Right lobe of liver (tissue), 6 donors: ENCODE data around the gene LCE4A. TPM values are rescaled to one million over a fixed set of nuclear protein-coding genes. Genes with fewer than 3 reads are reported as not detected.

ENCODE experiments used
- ATAC-seq, 4 donors: fragments of 200-7000 bp; cut with Tn5 transposase; one replicate each; pipeline ENCODE4 v1.9.1; 2020; ENCODE audit warnings: mild to moderate bottlenecking in 4 of 4, moderate library complexity in 4 of 4
- DNase-seq, 3 donors: peaks; one replicate each; pipeline ENCODE4 v3.0.0-alpha.2; 2020
- H3K27ac ChIP-seq, 3 donors: fragments of 200-600 bp; one replicate each; pipeline ENCODE4 v1.8.0; 2022
- H3K27me3 ChIP-seq, 2 donors: fragments of 200-600 bp; one replicate each; pipeline ENCODE4 v1.8.0; 2022
- H3K36me3 ChIP-seq, 4 donors: fragments of 200-600 bp; sonication (generic) in 1 of 4; one replicate each; pipeline versions ENCODE4 v1.5.1 to v1.8.0; 2017 to 2022; ENCODE audit warnings: control low read depth in 1 of 4
- H3K4me1 ChIP-seq, 4 donors: fragments of 200-600 bp; sonication (generic) in 1 of 4; one replicate each; pipeline versions ENCODE4 v1.5.1 to v1.8.0; 2017 to 2022; ENCODE audit warnings: control low read depth in 1 of 4
- H3K4me3 ChIP-seq, 3 donors: fragments of 200-600 bp; one replicate each; pipeline ENCODE4 v1.8.0; 2022
- H3K9me3 ChIP-seq, 4 donors: fragments of 200-600 bp; sonication (generic) in 1 of 4; one replicate each; pipeline versions ENCODE4 v1.5.1 to v1.8.0; 2017 to 2022; ENCODE audit warnings: control low read depth in 1 of 4
- POLR2A ChIP-seq: fragments of 450-650 bp; IDR thresholded peaks from one replicate; pipeline ENCODE4 v1.6.1; 2017; ENCODE audit warnings: antibody characterized with exemption, mild to moderate bottlenecking
- WGBS: methylation state at CpG from one replicate; pipeline ENCODE4 v1.1.6; 2018; ENCODE audit warnings: low coverage, low lambda C conversion rate; ENCODE audit not compliant: insufficient coverage; ENCODE audit errors: missing lambda C conversion rate; 5-methylcytosine and 5-hydroxymethylcytosine counted together
- intact Hi-C, 2 donors: fragments of 100-400 bp; cut with DNase I; formaldehyde crosslinking; loops; one replicate each; pipeline versions ENCODE4 v1.11.2 to v1.14.1; 2022
- total RNA-seq, 6 experiments: library from RNA; depleted of rRNA in 2 of 6; stranded (reverse); fragments of >200 nt in 2 of 6; fragmentation: NEBNext Ultra II Directional in 3 of 6; extraction: Animal tissue kit (Norgen Biotek cat#: 25700) in 3 of 6; gene quantifications; one replicate each; pipeline versions ENCODE4 v1.1.0 to v1.2.4, GENCODE V29; 2016 to 2023
- TF ChIP-seq, protein P1 (sequence below), 4 donors: fragments of 200-600 bp in 3 of 4; fragments of 450-650 bp in 1 of 4; IDR thresholded peaks; one replicate each; pipeline versions ENCODE4 v1.5.1 to v1.8.0; 2016 to 2022; ENCODE audit warnings: antibody characterized with exemption in 4 of 4, mild to moderate bottlenecking in 2 of 4
- donor health status: DM: no; HTN: yes; CAD: no.
- donor health status: DM: no; HTN: no; CAD: no.
- donor health status: DM: no; HTN: no; CAD: no.
- donor health status: DM: no; HTN: yes; CAD: no.
- donor health status: DM: no; HTN: yes; CAD: no.

Gene LCE4A
- total RNA-seq, 6 experiments from 2014 or later, result not detected

DNA sequence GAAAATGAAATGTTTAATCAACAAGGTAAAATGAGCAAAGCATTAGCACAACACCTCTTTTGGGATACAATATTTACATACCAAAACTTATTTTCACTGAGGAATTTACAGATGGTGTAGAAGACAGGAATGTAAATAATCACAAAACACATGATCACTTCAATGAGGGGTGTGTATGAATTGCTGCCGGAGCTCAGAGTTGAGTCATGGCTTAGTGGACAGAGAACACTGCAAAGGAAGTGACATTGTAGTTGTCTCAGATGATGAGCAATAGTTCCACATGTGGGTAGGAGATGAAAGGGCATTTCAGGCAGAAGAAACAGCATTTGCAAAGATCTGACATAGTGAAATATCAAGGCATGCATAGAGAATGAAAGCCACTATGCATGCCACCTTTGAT is 44.3 kb downstream of the LCE4A start:
- H3K36me3 ChIP-seq, result no peaks in the 10 kb centered on the region
- intact Hi-C loops, result no loop called here
- no peaks in the 10 kb centered on the region for H3K4me1 ChIP-seq
- no peaks in the 10 kb centered on the region for H3K9me3 ChIP-seq
- H3K4me3 ChIP-seq, result no peak overlapping the region
- ATAC-seq, result no peak
- WGBS, result 42% methylated on average over 1 of the region's 1 CpG
- TF ChIP-seq, protein P1, sequence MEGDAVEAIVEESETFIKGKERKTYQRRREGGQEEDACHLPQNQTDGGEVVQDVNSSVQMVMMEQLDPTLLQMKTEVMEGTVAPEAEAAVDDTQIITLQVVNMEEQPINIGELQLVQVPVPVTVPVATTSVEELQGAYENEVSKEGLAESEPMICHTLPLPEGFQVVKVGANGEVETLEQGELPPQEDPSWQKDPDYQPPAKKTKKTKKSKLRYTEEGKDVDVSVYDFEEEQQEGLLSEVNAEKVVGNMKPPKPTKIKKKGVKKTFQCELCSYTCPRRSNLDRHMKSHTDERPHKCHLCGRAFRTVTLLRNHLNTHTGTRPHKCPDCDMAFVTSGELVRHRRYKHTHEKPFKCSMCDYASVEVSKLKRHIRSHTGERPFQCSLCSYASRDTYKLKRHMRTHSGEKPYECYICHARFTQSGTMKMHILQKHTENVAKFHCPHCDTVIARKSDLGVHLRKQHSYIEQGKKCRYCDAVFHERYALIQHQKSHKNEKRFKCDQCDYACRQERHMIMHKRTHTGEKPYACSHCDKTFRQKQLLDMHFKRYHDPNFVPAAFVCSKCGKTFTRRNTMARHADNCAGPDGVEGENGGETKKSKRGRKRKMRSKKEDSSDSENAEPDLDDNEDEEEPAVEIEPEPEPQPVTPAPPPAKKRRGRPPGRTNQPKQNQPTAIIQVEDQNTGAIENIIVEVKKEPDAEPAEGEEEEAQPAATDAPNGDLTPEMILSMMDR (IDR thresholded peaks at IDR 0.05), result no peak
- TF ChIP-seq POLR2A, result no peak
- no peak overlapping the region for H3K27ac ChIP-seq
- no peak for DNase-seq
- no peaks in the 10 kb centered on the region for H3K27me3 ChIP-seq

DNA sequence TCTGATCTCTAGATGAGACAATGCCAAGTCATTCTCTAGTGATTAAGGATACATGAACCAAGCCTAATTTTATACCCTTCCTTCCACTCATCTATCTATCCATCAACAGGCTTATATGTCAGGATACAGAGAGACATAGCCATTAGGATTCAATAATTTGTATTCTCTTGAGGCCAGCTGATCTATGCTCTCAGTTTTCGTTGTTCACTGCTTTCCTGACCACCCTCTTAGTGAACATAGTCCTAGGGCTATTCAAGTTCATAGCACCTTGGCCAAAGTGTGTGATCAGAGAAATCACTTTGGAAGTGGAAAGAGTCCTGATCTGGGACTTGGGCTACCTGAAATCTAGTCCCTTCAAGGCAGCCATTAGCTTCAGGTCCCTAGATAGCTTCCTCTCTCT is 45.6 kb downstream of the LCE4A start:
- WGBS, result 0% methylated on average over 1 of the region's 1 CpG
- Histone ChIP-seq H3K27ac (no peak overlapping the region), H3K27me3 (no peaks in the 10 kb centered on the region), H3K9me3 (no peaks in the 10 kb centered on the region), H3K4me1 (no peaks in the 10 kb centered on the region), H3K4me3 (no peak overlapping the region), H3K36me3 (no peaks in the 10 kb centered on the region)
- intact Hi-C loops, result no loop called here
- ATAC-seq (no peak), DNase-seq (no peak)
- TF ChIP-seq, protein P1 (IDR thresholded peaks at IDR 0.05), result no peak
- no peak for TF ChIP-seq POLR2A

DNA sequence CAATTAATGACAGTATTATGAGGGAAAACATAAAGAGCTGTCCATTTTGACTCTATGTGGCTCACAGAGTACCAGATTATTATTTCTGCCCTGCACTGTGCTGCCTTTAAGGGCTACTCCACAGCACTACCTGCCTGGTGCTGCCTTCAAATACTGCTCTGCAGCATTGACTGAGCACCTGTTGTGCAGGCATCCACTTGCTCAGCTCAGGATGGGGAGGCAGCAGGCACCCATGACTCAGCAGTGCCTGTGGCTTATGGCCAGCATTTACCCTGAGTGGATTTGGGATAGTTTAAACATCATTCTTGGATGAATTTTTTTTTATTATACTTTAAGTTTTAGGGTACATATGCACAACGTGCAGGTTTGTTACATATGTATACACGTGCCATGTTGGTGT is 48.9 kb downstream of the LCE4A start:
- Histone ChIP-seq H3K4me1 (no peaks in the 10 kb centered on the region), H3K27me3 (no peaks in the 10 kb centered on the region), H3K9me3 (no peaks in the 10 kb centered on the region), H3K36me3 (no peaks in the 10 kb centered on the region), H3K4me3 (no peak overlapping the region), H3K27ac (no peak overlapping the region)
- TF ChIP-seq, protein P1 (IDR thresholded peaks at IDR 0.05), result no peak
- TF ChIP-seq POLR2A, result no peak
- intact Hi-C loops, result no loop called here
- no peak for ATAC-seq
- DNase-seq, result no peak
- WGBS, result 21% methylated on average over 2 of the region's 2 CpGs

DNA sequence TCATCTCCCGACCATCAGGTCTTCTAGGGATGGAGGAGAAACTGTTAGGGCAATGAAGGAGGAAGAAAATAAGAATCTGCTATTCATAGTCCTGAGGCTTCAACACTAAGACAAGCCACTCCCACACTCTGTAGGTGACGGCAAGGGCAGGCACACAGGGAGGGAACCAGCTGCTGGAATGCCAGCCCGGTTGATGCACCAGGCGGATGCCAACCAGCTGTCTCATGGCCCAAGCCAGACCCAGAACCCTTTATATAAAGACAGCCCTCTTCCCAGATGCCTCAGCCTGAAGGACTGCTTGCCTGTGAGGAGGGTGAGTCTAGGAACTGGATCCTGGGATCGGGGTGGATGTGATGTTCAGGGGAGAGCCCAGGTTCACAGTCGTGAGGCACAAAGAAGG is 49.8 kb downstream of the LCE4A start, which contains the start of gene KPRP:
TSS of gene KPRP (plus strand) at position 279 of the 400 bp plus-strand sequence. CDS start 1,564 bp downstream, outside the sequence.
- intact Hi-C loops, result no loop called here
- ATAC-seq (no peak), DNase-seq (no peak)
- Histone ChIP-seq H3K27ac (no peak within 1 kb of the TSS), H3K4me1 (no peaks in the 10 kb centered on the region), H3K4me3 (no peak within 1 kb of the TSS), H3K36me3 (no peaks in the 10 kb centered on the region), H3K27me3 (no peaks in the 10 kb centered on the region), H3K9me3 (no peaks in the 10 kb centered on the region)
- TF ChIP-seq, protein P1 (IDR thresholded peaks at IDR 0.05), result no peak
- TF ChIP-seq POLR2A, result no peak
- WGBS, result 50% methylated on average over 6 of the region's 6 CpGs

DNA sequence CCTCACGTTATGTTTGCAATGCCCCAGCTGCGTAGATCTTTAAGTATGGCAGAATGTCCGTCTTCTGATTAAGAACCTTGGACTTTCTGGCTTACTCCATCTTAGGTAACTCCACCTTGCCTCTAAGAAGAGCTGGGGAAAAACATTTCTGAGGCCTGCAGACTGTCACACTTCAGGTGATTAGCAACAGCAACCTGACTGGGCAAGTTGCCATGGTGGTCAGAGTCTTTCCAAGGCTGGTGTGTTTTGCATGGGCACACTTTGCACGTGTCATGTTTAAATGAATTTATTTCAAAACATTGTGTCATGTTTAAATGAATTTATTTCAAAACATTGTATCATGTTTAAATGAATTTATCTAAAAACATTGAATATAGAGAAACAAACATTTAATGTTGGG is 50.7 kb downstream of the LCE4A start:
- Histone ChIP-seq H3K4me1 (no peaks in the 10 kb centered on the region), H3K27ac (no peak overlapping the region), H3K27me3 (no peaks in the 10 kb centered on the region), H3K9me3 (no peaks in the 10 kb centered on the region), H3K4me3 (no peak overlapping the region), H3K36me3 (no peaks in the 10 kb centered on the region)
- WGBS, result 60% methylated on average over 2 of the region's 4 CpGs
- no peak for ATAC-seq
- TF ChIP-seq, protein P1 (IDR thresholded peaks at IDR 0.05), result no peak
- TF ChIP-seq POLR2A, result no peak
- DNase-seq, result no peak
- intact Hi-C loops, result no loop called here
